OCI-LY3 (cell line): ENCODE results near the gene SUPV3L1.
A peak's percentile ranks its signal among the peaks of the same experiment; 100 is the strongest.

Experiments used
- H2AFZ ChIP-seq: fragments of 200-600, 300-600 bp; shearing (Covaris generic); 2 replicates; pipeline ENCODE4 v1.6.0; 2014; ENCODE audit warnings: antibody characterized with exemption, low read depth, low read length
- H3K27ac ChIP-seq: fragments of 200-600, 300-600 bp; sonication (generic); 2 replicates; pipeline ENCODE4 v1.5.1; 2014; ENCODE audit warnings: mild to moderate bottlenecking, low read length, moderate library complexity, mixed read lengths
- H3K27me3 ChIP-seq: fragments of 200-600, 300-600 bp; sonication (generic); 2 replicates; pipeline ENCODE4 v1.6.1; 2014; ENCODE audit warnings: low read depth, low read length, mixed read lengths
- H3K36me3 ChIP-seq: fragments of 200-600, 300-600 bp; sonication (generic); replicated peaks from 2 replicates; pipeline ENCODE3; 2014; ENCODE audit warnings: low read depth, low read length, mixed read lengths
- H3K4me1 ChIP-seq: fragments of 300-600, 200-600 bp; sonication (generic); 2 replicates; pipeline ENCODE4 v1.6.1; 2014; ENCODE audit warnings: low read length, mixed read lengths
- H3K4me2 ChIP-seq: fragments of 200-600, 300-600 bp; sonication (generic); 2 replicates; pipeline ENCODE4 v1.6.1; 2014; ENCODE audit warnings: low read length, mixed read lengths
- H3K4me3 ChIP-seq: fragments of 300-600, 200-600 bp; sonication (generic); 2 replicates; pipeline ENCODE4 v1.5.1; 2014; ENCODE audit warnings: antibody characterized with exemption, mild to moderate bottlenecking, low read length, moderate library complexity
- H3K79me2 ChIP-seq: fragments of 300-600, 200-600 bp; shearing (Covaris generic); 2 replicates; pipeline ENCODE4 v1.6.1; 2014; ENCODE audit warnings: mild to moderate bottlenecking, low read length, mixed read lengths
- H3K9ac ChIP-seq: fragments of 300-600, 200-600 bp; shearing (Covaris generic); 2 replicates; pipeline ENCODE4 v1.6.0; 2014; ENCODE audit warnings: mild to moderate bottlenecking, low read length, moderate library complexity
- H3K9me3 ChIP-seq: fragments of 200-600, 300-600 bp; shearing (Covaris generic); 2 replicates; pipeline ENCODE4 v1.6.1; 2014; ENCODE audit warnings: low read length, mixed read lengths; ENCODE audit not compliant: insufficient read depth
- H4K20me1 ChIP-seq: fragments of 200-600, 300-600 bp; sonication (generic); 2 replicates; pipeline ENCODE4 v1.6.1; 2016; ENCODE audit warnings: low read length, mixed read lengths; ENCODE audit not compliant: insufficient read depth
- CTCF ChIP-seq: fragments of 200-600, 300-600 bp; sonication (generic); IDR thresholded peaks from 2 replicates; pipeline ENCODE4 v1.5.1; 2014; ENCODE audit warnings: antibody characterized with exemption, low read length, low read depth
- EZH2phosphoT487 ChIP-seq: fragments of 200-600 bp; shearing (Covaris generic); IDR thresholded peaks from 2 replicates; pipeline ENCODE4 v1.6.1; 2018; ENCODE audit warnings: antibody characterized with exemption, mixed run types, low read depth

SUPV3L1 gene

GRCh38 chr10:69220041-69220451 is 40.0 kb downstream of the SUPV3L1 start, which contains the start of gene HKDC1:
Gene HKDC1 (plus strand): TSS chr10:69220332. CDS start chr10:69220436, 104 bp downstream.
- TF ChIP-seq EZH2phosphoT487: no peak
- no peak for TF ChIP-seq CTCF
- Histone ChIP-seq H3K79me2 (no peaks in the 10 kb centered on the region), H3K4me3 (no peak within 1 kb of the TSS), H3K4me1 (peaks cover 11% of the 10 kb centered on the region), H3K9me3 (no peaks in the 10 kb centered on the region), H4K20me1 (no peaks in the 10 kb centered on the region), H3K4me2 (no peak within 1 kb of the TSS), H3K27me3 (no peaks in the 10 kb centered on the region), H3K9ac (no peak within 1 kb of the TSS), H2AFZ (no peak within 1 kb of the TSS), H3K27ac (no peak within 1 kb of the TSS), H3K36me3 (no peaks in the 10 kb centered on the region)

GRCh38 chr10:69220507-69220906 is 40.5 kb downstream of the SUPV3L1 start:
- no peaks in the 10 kb centered on the region for H4K20me1 ChIP-seq
- no peak overlapping the region for H3K4me3 ChIP-seq
- TF ChIP-seq CTCF (no peak), EZH2phosphoT487 (no peak)
- no peak overlapping the region for H2AFZ ChIP-seq
- no peak overlapping the region for H3K9ac ChIP-seq
- H3K36me3 ChIP-seq: no peaks in the 10 kb centered on the region
- H3K27ac ChIP-seq: no peak overlapping the region
- no peaks in the 10 kb centered on the region for H3K79me2 ChIP-seq
- H3K4me2 ChIP-seq: no peak overlapping the region
- H3K27me3 ChIP-seq: no peaks in the 10 kb centered on the region
- no peaks in the 10 kb centered on the region for H3K9me3 ChIP-seq
- peaks cover 11% of the 10 kb centered on the region for H3K4me1 ChIP-seq

- peak overlapping the region; percentile 49 for H3K4me3 ChIP-seq
- H3K27ac ChIP-seq: no peak overlapping the region
- TF ChIP-seq EZH2phosphoT487: no peak
- TF ChIP-seq CTCF: peak; percentile 63
- H3K27me3 ChIP-seq: no peaks in the 10 kb centered on the region
- peaks cover 11% of the 10 kb centered on the region for H3K4me1 ChIP-seq
- H3K79me2 ChIP-seq: no peaks in the 10 kb centered on the region
- H3K4me2 ChIP-seq: peak overlapping the region; percentile 67
- no peaks in the 10 kb centered on the region for H3K36me3 ChIP-seq
- no peaks in the 10 kb centered on the region for H3K9me3 ChIP-seq
- H4K20me1 ChIP-seq: no peaks in the 10 kb centered on the region
- H3K9ac ChIP-seq: no peak overlapping the region; the same call in 1 of the 2 replicates
- peak overlapping the region; percentile 98 for H2AFZ ChIP-seq
These were observed 42.4 kb downstream of the SUPV3L1 start for GRCh38 chr10:69222157-69223027.

DNA sequence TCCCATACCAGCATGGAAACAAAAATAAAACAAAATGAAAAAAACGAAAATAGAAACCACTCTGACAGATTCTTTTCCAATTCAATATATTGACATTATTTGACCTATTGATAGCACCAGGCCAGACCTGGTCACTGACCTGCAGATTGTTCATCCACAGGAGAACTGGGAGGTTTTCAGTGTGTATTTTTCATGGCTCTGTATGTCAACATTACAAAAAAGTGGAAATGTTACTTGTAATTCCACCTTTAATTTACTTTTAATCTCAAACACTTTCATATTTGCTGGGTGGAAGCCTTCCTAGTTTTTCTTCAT is 43.0 kb downstream of the SUPV3L1 start:
- peak overlapping the region; percentile 67 for H3K4me2 ChIP-seq
- no peaks in the 10 kb centered on the region for H4K20me1 ChIP-seq
- H3K9ac ChIP-seq: no peak overlapping the region
- H3K36me3 ChIP-seq: no peaks in the 10 kb centered on the region
- no peaks in the 10 kb centered on the region for H3K27me3 ChIP-seq
- TF ChIP-seq CTCF (no peak), EZH2phosphoT487 (no peak)
- H2AFZ ChIP-seq: peak overlapping the region; percentile 98
- no peaks in the 10 kb centered on the region for H3K79me2 ChIP-seq
- H3K4me1 ChIP-seq: peaks cover 11% of the 10 kb centered on the region
- H3K9me3 ChIP-seq: no peaks in the 10 kb centered on the region
- 0 out of 2 replicates have a peak overlapping the region, but pooled peaks have one; percentile 6 for H3K4me3 ChIP-seq
- H3K27ac ChIP-seq: no peak overlapping the region
